ENCODE data around the gene LRRC3.

LRRC3 gene

GRCh38 chr21:44420416-44421205, 34.7 kb upstream of the LRRC3 start:
- no peak for TF ChIP-seq CTCF (conservative IDR thresholded peaks at IDR 0.05)

GRCh38 chr21:44421901-44422840, 33.1 kb upstream of the LRRC3 start:
- TF ChIP-seq CTCF (conservative IDR thresholded peaks at IDR 0.05): no peak
- H3K27ac ChIP-seq: no peak overlapping the region

More at GRCh38 chr21:44420416-44421205, 34.7 kb upstream of the LRRC3 start:
- no peak overlapping the region for H3K27ac ChIP-seq

GRCh38 chr21:44423312-44423821, 31.9 kb upstream of the LRRC3 start:
- H3K27ac ChIP-seq: 0 out of 2 replicates have a peak overlapping the region, but pooled peaks have one; percentile 91
- no peak for TF ChIP-seq CTCF (conservative IDR thresholded peaks at IDR 0.05)

- TF ChIP-seq CTCF (conservative IDR thresholded peaks at IDR 0.05): no peak
- H3K27ac ChIP-seq: peak overlapping the region; percentile 91
Measured at GRCh38 chr21:44423941-44424607, 31.2 kb upstream of the LRRC3 start.

GRCh38 chr21:44424608-44425306, 30.6 kb upstream of the LRRC3 start:
- no peak for TF ChIP-seq CTCF (conservative IDR thresholded peaks at IDR 0.05)
- H3K27ac ChIP-seq: peak overlapping the region; percentile 91

GRCh38 chr21:44425307-44425894, 29.9 kb upstream of the LRRC3 start:
- TF ChIP-seq CTCF (conservative IDR thresholded peaks at IDR 0.05): no peak
- peak overlapping the region; percentile 91 for H3K27ac ChIP-seq
